SJCRH30 (cell line): ENCODE data around the gene IL1RAPL2. TPM values are rescaled to one million over a fixed set of nuclear protein-coding genes. Genes with fewer than 3 reads are reported as not detected.

Source experiments
- DNase-seq, 2 experiments: peaks; one replicate each; pipeline ENCODE4 v3.0.0-alpha.2; 2015 to 2020
- H3K27ac ChIP-seq: fragments of 250-450 bp; sonication (Bioruptor Pico); 2 replicates; pipeline ENCODE4 v1.5.1; 2020; ENCODE audit warnings: mild to moderate bottlenecking, moderate library complexity
- H3K27me3 ChIP-seq: fragments of 250-450 bp; sonication (Bioruptor Pico); 2 replicates; pipeline ENCODE4 v1.5.1; 2020; ENCODE audit warnings: mild to moderate bottlenecking, moderate library complexity
- H3K36me3 ChIP-seq: fragments of 250-450 bp; sonication (Bioruptor Pico); 2 replicates; pipeline ENCODE4 v1.5.1; 2020; ENCODE audit warnings: mild to moderate bottlenecking, moderate library complexity
- H3K4me1 ChIP-seq: fragments of 250-450 bp; sonication (Bioruptor Pico); 2 replicates; pipeline ENCODE4 v1.5.1; 2020; ENCODE audit warnings: mild to moderate bottlenecking, moderate library complexity
- H3K4me3 ChIP-seq: fragments of 250-450 bp; sonication (Bioruptor Pico); 2 replicates; pipeline ENCODE4 v1.5.1; 2020; ENCODE audit warnings: mild to moderate bottlenecking, moderate library complexity
- H3K9me3 ChIP-seq: fragments of 250-450 bp; sonication (Bioruptor Pico); replicated peaks from 2 replicates; pipeline ENCODE4 v1.5.1; 2020; ENCODE audit warnings: mild to moderate bottlenecking, moderate library complexity
- total RNA-seq: library from RNA; depleted of rRNA; stranded (reverse); fragments of >200 nt; shearing (Covaris generic); gene quantifications from 2 replicates; pipeline ENCODE4 v1.2.3, GENCODE V29; 2014

IL1RAPL2 gene
- total RNA-seq, 1 experiment from 2014 or later = 0.06 TPM

DNA sequence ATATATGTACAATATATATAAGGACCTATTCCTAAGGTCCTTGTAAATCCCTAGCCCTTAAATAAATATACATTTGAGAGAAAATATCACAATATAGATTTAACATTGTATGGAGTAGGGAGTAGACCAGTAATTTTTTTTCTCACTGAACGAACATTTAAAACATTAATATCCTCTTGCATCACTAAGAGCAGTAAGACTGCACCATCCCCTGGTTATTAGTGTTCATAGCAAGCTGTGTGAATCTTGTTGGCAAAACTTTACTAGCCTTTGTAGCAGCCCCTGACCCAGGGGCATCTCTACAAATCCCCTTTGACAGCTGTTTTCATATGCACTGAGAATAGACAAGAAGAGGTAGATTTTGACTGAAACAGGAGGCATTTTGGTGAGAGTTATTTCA is 146.5 kb downstream of the IL1RAPL2 start:
- Histone ChIP-seq H3K36me3 (no peaks in the 10 kb centered on the region), H3K4me3 (no peak overlapping the region), H3K27me3 (no peaks in the 10 kb centered on the region), H3K4me1 (no peaks in the 10 kb centered on the region), H3K9me3 (no peaks in the 10 kb centered on the region), H3K27ac (no peak overlapping the region)
- DNase-seq = peak in 1 of 2 experiments; percentile 0

DNA sequence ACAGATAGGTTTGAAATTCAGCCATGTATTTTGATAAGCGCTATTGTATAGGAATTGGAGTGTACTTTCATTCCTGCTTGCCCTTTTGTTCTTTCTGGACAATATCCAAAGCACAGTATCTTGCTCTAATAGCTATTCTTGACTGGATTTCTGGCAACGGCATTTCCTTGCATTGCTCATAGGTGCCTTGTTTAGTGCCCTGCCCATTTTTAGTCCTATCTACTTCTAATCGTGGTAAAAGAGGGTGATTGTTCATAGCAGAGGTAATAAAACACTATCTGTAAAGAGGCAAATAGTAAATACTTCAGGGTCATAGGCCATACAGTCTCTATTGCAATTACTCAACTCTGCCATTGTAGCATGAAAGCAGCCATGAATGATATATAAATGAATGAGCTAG is 155.9 kb downstream of the IL1RAPL2 start:
- no peaks in the 10 kb centered on the region for H3K4me1 ChIP-seq
- no peaks in the 10 kb centered on the region for H3K9me3 ChIP-seq
- no peaks in the 10 kb centered on the region for H3K36me3 ChIP-seq
- DNase-seq = no peak
- no peak overlapping the region for H3K4me3 ChIP-seq
- no peak overlapping the region for H3K27ac ChIP-seq
- H3K27me3 ChIP-seq = no peaks in the 10 kb centered on the region

DNA sequence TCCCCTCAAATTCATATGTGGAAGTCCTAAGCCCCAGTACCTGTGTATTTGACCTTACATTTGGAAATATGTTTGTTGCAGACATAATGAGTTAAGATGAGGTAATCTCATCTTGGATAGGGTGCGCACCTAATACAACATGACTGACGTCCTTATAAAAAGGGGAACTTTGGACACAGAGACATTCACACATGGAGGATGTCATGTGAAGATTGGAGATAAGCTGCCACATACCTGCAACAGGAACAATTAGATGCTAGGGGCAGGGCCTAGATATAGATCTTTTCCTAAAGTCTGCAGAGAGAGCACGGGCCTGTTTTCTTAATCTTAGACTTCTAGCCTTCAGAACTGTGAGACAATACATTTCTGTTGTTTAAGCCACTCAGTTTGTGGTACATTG is 162.5 kb downstream of the IL1RAPL2 start:
- H3K4me1 ChIP-seq = no peaks in the 10 kb centered on the region
- DNase-seq = no peak

GRCh38 chrX:104742355-104742754 is 176.4 kb downstream of the IL1RAPL2 start:
- no peak overlapping the region for H3K27ac ChIP-seq
- no peaks in the 10 kb centered on the region for H3K4me1 ChIP-seq
- no peaks in the 10 kb centered on the region for H3K9me3 ChIP-seq
- no peak overlapping the region for H3K4me3 ChIP-seq
- H3K36me3 ChIP-seq = no peaks in the 10 kb centered on the region
- DNase-seq = no peak
- no peaks in the 10 kb centered on the region for H3K27me3 ChIP-seq

More for the DNA sequence above, 162.5 kb downstream of the IL1RAPL2 start:
- Histone ChIP-seq H3K27me3 (no peaks in the 10 kb centered on the region), H3K27ac (no peak overlapping the region), H3K4me3 (no peak overlapping the region), H3K9me3 (no peaks in the 10 kb centered on the region), H3K36me3 (no peaks in the 10 kb centered on the region)

- no peaks in the 10 kb centered on the region for H3K27me3 ChIP-seq
- H3K4me3 ChIP-seq = no peak overlapping the region
- DNase-seq = no peak
- H3K36me3 ChIP-seq = no peaks in the 10 kb centered on the region
- no peaks in the 10 kb centered on the region for H3K4me1 ChIP-seq
- H3K9me3 ChIP-seq = no peaks in the 10 kb centered on the region
- no peak overlapping the region for H3K27ac ChIP-seq
These were observed 179.2 kb downstream of the IL1RAPL2 start for GRCh38 chrX:104745152-104745551.

DNA sequence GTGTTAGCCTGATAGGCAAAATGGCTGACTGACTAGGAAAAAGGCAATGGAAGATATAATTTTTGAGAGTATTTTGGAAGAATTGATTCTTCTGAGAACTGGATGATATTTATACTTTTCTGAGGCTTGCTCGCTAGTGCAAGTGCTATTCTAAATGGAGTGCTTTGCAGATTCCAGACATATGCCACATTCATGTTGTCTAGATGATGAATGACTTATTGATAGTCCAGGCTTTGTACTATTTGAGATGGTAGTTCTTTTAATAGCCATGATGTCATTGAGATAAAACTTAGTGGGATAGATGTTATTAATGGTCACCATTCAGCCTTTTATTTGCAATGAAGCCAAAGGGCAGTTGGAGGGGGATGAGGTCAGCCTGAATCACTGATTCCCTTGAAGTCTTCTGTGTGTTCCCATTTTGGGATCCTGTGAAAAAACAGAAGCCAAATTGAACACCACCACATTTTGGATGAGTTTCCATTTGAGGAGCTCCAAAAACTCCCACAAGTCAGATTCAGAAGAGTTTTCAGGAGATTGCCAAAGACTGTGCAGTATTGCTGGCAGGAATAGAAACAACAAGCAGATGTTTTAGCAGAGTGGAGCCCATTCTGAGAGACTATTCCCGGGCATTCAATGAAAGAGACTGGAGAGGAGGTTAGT is 184.1 kb downstream of the IL1RAPL2 start:
- no peaks in the 10 kb centered on the region for H3K9me3 ChIP-seq
- no peaks in the 10 kb centered on the region for H3K36me3 ChIP-seq
- no peak overlapping the region for H3K27ac ChIP-seq
- H3K27me3 ChIP-seq = no peaks in the 10 kb centered on the region
- no peak for DNase-seq
- H3K4me3 ChIP-seq = no peak overlapping the region
- no peaks in the 10 kb centered on the region for H3K4me1 ChIP-seq

DNA sequence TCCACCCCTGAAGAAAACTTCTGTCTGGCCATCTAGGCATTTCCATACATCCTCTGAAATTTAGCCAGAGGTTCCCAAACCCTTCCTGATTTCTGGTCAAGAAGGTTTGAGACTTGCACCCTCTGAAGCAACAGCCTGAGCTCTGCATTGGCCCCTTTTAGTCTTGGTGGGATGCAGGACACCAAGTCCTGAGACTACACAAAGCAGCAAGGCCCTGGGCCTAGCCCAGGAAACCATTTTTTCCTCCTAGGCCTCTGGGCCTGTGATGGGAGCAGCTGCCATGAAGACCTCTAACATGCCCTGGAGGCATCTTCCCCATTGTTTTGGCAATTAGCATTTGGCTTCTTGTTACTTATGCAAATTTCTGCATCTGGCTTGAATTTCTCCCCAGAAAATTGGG is 196.6 kb downstream of the IL1RAPL2 start:
- no peak for DNase-seq
- Histone ChIP-seq H3K4me3 (no peak overlapping the region), H3K27ac (no peak overlapping the region), H3K9me3 (no peaks in the 10 kb centered on the region), H3K27me3 (no peaks in the 10 kb centered on the region), H3K36me3 (no peaks in the 10 kb centered on the region), H3K4me1 (no peaks in the 10 kb centered on the region)

DNA sequence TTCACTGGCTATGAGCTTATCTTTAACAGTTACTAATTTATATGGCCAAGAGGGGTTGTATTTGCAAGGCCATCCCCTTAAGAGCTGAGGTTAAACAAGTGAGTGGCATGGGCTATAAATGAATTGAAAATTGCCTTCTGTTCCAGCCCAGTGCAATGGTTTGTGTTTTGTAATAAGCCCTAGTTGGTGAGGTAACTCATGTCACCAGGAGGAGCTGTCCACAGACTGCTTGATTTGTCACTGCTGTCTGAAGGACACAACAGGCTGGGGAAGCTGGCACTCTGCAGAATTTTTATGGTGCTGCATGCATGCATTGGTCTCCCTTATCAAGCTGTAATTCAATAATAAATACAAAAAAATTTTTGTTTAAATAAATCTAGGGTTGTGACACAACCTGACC is 223.8 kb downstream of the IL1RAPL2 start:
- H3K27ac ChIP-seq = no peak overlapping the region
- no peaks in the 10 kb centered on the region for H3K27me3 ChIP-seq
- H3K9me3 ChIP-seq = no peaks in the 10 kb centered on the region
- no peaks in the 10 kb centered on the region for H3K36me3 ChIP-seq
- no peaks in the 10 kb centered on the region for H3K4me1 ChIP-seq
- H3K4me3 ChIP-seq = no peak overlapping the region
- DNase-seq = no peak

DNA sequence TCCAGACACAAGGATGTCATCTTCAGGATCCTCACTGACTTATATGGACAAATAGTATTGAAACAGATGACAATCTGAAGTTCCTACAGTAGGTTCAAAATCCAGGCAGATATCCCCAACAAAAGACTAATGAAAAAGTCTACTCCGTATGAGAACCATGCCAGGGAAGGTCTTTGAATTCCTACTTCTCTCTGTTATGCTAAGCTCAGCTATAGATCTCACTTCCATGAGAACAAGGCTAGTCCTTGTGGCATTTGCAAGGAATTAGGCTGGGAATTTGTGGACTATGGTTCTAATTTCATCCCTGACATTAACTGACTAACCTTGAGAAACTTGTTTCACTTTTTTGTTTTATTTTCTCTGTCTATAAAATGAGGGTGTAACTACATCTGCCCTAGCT is 229.8 kb downstream of the IL1RAPL2 start:
- no peaks in the 10 kb centered on the region for H3K9me3 ChIP-seq
- no peak overlapping the region for H3K4me3 ChIP-seq
- no peaks in the 10 kb centered on the region for H3K36me3 ChIP-seq
- no peak overlapping the region for H3K27ac ChIP-seq
- no peaks in the 10 kb centered on the region for H3K27me3 ChIP-seq
- DNase-seq = no peak
- H3K4me1 ChIP-seq = no peaks in the 10 kb centered on the region

DNA sequence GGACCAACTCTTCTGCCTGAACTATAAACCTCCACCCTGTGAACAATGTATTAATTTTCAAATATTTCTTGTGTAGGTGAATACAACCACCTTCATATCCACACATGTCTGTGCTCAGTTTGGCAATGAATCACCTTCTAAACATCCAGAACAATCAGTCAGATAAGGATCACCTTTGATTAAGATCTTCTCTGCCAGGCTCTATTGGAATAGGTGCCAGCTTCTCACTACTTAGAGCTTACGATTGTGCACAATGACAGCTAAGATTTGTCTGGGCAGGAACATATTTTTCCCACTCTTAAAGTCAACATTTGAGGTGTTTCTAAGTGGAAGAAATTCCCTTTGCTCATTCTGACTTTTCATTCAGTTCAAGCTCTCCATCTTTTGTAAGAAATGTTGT is 237.2 kb downstream of the IL1RAPL2 start:
- H3K9me3 ChIP-seq = no peaks in the 10 kb centered on the region
- H3K36me3 ChIP-seq = no peaks in the 10 kb centered on the region
- no peak overlapping the region for H3K27ac ChIP-seq
- no peak for DNase-seq
- no peaks in the 10 kb centered on the region for H3K4me1 ChIP-seq
- no peak overlapping the region for H3K4me3 ChIP-seq
- H3K27me3 ChIP-seq = no peaks in the 10 kb centered on the region

DNA sequence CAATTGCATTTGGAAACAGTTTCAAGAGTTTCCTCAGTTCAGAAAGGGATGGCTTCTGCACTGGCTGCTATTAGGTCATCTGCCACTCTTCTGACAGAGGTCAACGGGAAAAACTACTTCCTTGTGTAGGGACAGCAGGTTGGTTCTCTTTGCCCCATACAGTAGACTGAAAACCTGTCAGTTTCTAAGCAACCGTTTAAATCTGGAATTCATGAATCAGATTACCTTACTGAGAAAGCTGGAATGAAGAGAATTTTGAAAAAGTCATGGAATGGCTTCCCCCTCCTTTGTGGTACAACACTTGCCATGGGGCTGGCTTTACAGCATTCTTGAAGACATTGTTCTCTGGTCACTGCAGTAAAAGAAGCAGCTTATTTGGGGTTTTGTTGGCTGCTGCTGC is 240.3 kb downstream of the IL1RAPL2 start:
- Histone ChIP-seq H3K36me3 (no peaks in the 10 kb centered on the region), H3K4me1 (no peaks in the 10 kb centered on the region), H3K4me3 (no peak overlapping the region), H3K27me3 (no peaks in the 10 kb centered on the region), H3K27ac (no peak overlapping the region), H3K9me3 (no peaks in the 10 kb centered on the region)
- no peak for DNase-seq

GRCh38 chrX:104833401-104833800 is 267.4 kb downstream of the IL1RAPL2 start:
- Histone ChIP-seq H3K36me3 (no peaks in the 10 kb centered on the region), H3K4me1 (no peaks in the 10 kb centered on the region), H3K27ac (no peak overlapping the region), H3K9me3 (no peaks in the 10 kb centered on the region), H3K27me3 (no peaks in the 10 kb centered on the region), H3K4me3 (no peak overlapping the region)
- DNase-seq = no peak

GRCh38 chrX:104842646-104843045 is 276.6 kb downstream of the IL1RAPL2 start:
- H3K4me3 ChIP-seq = no peak overlapping the region
- H3K27me3 ChIP-seq = no peaks in the 10 kb centered on the region
- H3K4me1 ChIP-seq = no peaks in the 10 kb centered on the region
- no peak overlapping the region for H3K27ac ChIP-seq
- DNase-seq = no peak
- H3K9me3 ChIP-seq = no peaks in the 10 kb centered on the region
- no peaks in the 10 kb centered on the region for H3K36me3 ChIP-seq

GRCh38 chrX:104852241-104852640 is 286.2 kb downstream of the IL1RAPL2 start:
- Histone ChIP-seq H3K9me3 (no peaks in the 10 kb centered on the region), H3K27ac (no peak overlapping the region), H3K27me3 (no peaks in the 10 kb centered on the region), H3K4me3 (no peak overlapping the region), H3K36me3 (no peaks in the 10 kb centered on the region), H3K4me1 (no peaks in the 10 kb centered on the region)
- no peak for DNase-seq

GRCh38 chrX:104854188-104854587 is 288.2 kb downstream of the IL1RAPL2 start:
- H3K36me3 ChIP-seq = no peaks in the 10 kb centered on the region
- H3K27ac ChIP-seq = no peak overlapping the region
- H3K4me1 ChIP-seq = no peaks in the 10 kb centered on the region
- H3K9me3 ChIP-seq = no peaks in the 10 kb centered on the region
- DNase-seq = no peak
- H3K27me3 ChIP-seq = no peaks in the 10 kb centered on the region
- H3K4me3 ChIP-seq = no peak overlapping the region

- Histone ChIP-seq H3K4me1 (no peaks in the 10 kb centered on the region), H3K9me3 (no peaks in the 10 kb centered on the region), H3K27me3 (no peaks in the 10 kb centered on the region), H3K27ac (no peak overlapping the region), H3K4me3 (no peak overlapping the region), H3K36me3 (no peaks in the 10 kb centered on the region)
- no peak for DNase-seq
These were observed 288.9 kb downstream of the IL1RAPL2 start for GRCh38 chrX:104854790-104855340.
